NCI-H510A treated with DMSO at 0.1 percent for 48 hours (cell line): Measurements from ENCODE around the gene GATAD2A.

Experiments
- DNase-seq: peaks from one replicate; lab custom pipeline; 2025; lab: John Stamatoyannopoulos, UW

The GATAD2A gene

DNA sequence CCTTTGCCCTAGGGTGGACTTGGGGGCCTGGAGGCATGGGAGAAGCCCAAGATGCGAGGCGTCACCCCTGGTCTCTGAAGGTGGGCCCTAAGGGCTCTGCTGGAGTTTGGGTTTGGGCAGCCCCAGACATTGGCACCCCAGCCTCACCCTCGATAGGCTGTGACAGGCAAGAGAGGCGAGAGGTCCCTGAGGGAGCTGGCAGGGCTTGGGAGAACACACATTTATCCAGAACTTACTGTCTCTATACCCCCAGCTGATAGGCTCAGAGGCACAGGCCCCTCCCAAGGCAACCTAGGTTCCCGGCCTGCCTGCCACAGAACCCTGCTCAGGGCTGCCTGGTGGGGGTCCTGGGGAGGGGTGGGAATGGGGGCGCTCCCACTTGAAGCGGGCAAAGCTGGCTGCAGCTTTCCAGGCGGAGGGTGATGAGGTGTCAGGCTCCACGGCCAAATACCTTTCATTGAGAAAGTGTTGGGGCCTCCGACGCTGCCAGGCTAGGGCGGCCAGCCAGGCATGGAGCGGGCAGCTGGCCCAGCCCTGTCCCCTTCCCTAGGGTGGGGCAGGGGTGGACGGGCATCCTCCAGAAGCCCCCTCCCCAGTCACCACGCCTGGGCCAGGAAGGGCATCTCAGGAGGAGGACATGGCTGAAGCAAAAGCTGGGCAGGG lies 142.3 kb downstream of the GATAD2A start:
- no peak for DNase-seq

DNA sequence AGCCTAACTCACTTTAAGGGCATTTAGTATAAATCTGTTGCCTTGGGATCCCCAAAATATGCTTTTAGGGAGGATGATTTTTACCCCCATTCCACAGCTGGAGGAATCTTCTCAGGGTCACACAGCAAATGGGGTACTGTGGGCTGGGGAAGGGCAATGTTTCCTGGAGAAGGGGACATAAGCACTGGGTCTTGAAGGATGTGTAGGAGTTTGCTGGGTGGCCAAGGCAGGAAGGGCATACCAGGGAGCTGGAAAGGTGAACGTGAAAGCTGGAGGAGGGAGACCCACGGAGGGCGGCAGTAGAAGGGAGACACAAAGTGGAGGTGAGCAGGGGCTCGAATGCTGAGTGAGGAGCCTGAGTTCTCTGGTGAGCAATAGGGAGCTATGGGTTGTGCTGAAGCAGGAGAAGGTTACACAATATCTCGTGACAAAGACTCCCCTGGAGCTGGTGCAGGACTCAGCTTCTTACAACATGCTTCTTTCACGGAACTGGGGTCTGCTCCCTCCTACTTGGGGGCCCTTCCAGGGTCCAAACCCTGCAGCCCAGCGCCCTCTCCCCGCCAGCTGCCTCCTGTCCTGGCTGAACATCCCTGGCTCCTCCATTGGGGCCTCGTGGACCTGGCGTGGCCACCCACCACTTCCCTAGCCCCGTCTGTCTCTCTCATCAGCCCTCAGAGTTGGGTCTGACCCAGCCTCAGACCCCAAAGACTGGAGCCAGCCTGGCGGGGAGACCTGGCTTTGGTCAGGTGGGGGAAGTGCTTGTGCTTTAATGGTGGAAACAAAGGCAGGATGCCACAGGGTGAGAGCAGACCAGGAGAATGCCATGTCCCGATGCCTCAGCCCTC lies 143.7 kb downstream of the GATAD2A start:
- no peak for DNase-seq

DNA sequence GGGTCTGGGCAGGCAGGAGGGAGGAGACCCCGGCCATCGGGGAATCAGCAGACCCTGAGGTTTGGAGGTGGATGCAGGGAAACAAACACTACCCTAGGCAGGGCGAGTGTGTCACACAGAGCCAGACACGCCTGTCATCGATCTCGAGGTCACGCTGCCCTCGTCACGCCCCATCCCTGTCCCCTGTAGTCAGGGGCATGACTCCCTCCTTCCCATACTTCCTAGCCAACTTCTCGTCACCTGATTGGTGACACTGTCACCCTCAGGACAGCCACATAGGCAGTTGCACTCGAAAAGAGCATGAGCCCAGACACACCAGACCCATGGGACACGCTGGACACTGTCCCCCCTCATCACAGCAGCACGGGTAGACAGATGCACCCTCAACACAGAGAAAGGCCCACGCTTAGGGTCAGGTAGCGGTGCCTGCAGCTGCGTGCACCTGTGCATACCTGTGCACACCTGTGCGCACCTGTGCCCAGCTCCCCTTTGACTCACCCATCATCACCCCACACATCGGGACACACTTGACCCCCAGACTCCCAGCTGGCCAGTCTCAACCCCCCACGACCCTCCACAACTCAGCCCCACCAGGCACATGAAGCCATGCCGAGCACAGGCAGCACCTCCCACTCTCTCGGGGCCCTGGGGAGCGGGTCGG lies 144.5 kb downstream of the GATAD2A start:
- no peak for DNase-seq

DNA sequence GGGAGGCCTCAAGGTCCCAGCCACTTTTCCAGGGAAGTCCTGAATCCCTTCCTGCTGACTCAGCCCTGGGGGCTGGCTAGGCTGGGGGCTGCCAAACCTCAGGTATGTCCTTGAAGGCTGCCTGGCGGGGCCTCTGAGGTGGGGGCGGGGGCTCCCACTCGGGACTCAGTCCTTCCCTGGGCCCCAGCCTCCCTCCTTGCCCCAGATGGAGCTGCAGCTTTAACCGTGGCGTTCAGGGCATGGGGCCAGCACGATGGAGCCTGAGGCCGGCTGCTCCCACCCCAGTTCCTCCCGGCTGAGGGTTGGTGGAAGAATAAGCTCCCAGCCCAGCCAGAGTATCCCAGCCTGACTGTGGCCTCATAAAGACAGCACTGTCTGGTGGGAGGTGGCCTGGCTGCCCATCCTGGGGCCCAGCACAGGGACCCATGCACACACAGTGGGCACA lies 145.0 kb downstream of the GATAD2A start:
- DNase-seq: no peak

DNA sequence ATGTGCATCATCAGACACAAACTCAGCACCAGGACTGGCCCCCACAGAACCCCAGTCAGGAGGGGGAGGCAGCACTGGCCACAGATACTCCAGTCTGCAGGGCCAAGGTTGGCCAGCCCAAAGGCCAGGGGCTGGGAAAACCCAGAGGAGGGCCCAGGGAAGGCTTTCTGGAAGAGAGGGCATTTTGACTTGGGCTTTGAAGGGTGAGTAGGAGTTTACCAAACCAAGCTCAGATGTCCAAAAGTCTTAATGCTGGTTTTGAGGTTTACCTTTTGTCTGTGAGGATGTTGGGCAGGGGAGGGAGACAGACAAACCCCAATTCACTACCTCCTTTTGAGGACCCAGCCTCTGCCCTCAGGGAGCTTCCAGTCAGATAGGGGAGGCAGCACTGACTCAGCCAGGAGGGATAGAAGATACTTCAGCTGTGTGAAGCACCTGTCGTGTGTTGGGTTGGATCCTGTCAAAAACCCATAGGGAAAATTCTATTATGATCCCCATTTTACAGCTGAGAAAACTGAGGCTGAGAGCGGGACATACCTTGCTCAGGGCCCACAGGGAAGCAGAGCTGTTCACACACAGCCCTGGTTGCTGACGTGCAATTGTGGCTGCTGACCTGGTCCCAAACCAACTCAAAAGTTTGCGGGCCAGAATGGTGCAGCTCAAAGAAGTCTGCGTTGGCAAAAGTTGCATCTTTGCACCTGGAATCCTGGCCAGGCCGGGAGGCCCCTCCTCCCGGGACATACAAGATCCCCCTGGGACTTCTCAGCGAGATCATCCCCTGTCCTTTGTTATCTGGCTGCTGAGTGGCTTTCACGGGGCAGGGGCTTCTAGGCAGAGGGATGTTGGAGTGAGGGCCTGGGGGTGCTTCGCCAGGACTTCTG lies 145.7 kb downstream of the GATAD2A start:
- no peak for DNase-seq

DNA sequence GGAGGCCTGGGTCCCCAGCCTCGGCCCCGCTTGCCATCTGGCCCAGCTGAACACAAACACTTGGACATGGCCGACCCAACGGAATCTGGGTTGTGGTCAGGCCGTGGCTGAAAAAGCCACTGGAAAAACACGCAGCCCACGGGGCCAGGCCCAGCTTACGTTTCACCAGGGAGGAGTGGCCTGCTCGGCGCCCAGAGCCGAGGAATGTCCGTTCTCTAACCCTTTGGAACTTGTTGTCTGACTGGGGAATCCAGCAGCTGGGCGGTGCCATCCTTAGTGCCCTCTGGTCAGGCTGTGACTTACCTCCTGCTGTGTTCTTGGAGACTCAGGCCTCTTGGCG lies 146.3 kb downstream of the GATAD2A start:
- no peak for DNase-seq

DNA sequence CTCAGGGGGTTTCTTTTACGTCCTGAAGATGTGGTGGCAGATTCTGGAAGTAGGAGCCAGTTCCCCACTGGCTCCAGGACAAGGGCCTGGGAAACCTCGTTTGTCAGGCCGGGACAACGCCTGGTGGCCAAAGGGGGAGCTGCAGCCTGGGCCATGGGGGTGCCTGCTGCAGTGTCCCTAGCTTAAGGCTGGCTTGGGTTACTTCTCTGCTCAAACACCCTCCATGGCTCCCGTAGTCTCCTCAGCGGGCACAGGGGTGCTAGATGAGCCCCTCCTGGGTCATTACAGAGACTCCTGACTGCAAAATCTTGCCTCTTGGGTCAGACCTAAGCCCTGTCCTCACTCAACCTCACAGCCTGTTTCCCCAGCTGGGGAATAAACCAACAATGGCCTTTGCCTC lies 147.3 kb downstream of the GATAD2A start:
- no peak for DNase-seq

DNA sequence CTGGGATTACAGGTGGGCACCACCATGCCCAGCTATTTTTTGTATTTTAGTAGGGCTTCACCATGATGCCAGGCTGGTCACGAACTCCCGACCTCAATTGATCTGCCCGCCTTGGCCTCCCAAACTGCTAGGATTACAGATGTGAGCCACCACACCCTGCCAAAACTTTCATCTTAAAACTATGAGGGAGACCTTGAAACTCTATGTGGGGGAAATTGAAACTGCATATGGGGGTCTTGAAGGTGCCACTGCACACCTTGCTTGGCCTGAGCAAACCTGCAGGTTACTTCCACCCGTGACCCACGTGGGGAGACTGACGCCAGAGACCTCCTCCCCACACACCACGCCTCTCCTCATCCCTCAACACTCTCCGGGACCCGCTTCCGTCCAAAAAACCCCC lies 148.2 kb downstream of the GATAD2A start:
- no peak for DNase-seq

DNA sequence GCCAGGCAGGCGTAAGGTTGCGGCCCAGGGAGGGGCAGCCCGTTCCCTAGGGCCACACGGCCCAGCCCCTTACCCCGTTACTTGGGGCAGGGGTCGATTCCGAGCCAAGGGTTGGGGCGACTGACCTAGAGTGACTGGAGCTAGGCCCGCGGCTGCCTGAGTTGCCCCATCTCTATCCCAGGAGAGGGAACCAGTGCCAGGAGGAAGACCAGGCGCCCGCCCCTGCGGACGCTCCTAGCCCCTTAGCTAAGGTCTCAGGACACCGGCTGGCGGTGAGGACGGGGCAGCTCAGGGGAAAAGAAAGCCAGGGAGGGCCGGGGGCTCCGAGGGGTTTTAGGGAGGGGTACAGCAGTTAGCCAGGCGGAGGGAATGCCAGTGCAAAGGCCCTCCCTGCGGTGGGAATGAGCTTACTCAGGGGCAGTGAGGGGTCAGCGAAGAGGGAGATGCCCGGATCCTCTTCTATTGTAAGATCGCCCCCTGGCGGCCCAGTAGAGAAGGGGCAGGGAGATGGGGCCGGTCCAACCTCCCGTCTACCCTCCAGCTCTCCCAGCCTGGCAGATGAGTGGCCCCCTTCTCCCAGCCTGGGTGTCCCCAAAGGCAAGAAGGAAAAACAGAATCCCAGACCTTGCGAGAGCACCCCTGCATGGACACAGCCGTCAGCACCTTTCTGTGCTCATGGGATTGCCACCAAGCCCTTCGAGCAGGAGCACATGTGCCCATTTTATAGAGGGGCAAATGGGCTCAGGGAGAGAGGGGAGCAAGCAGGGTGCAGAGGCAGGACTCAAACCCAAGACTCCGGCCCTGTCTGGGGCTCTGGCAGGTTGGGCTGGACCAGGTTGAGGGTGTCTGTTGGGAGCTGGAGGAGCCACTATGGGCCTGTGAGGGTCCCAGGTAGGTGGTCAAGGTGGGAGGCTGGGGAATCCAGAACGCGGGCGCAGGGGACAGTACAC lies 148.9 kb downstream of the GATAD2A start:
- no peak for DNase-seq

DNA sequence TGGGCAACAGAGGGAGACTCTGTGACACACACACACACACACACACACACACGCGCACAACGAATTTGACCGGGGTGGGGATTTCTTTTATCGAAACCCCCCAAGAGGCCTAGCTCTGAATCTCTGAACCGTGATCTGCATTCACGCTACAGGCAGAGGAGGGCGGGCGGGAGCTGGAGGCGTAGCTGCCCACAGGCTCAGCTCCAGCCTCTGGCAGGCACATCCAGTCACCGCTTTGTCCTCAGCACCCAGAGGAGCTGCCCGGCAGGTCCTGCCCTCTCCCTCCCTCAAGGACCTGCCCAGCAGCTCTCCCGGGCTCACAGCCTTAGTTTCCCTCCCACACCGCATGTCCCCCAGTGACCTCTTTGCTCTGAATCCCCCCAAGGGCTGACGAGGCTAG lies 152.6 kb downstream of the GATAD2A start:
- DNase-seq: no peak
